ENCODE measurements around the gene SLC25A1. TPM values are rescaled to one million over a fixed set of nuclear protein-coding genes. Genes with fewer than 3 reads are reported as not detected.

SLC25A1 gene
- total RNA-seq, 1 experiment from 2014 or later = 81.6 TPM

DNA sequence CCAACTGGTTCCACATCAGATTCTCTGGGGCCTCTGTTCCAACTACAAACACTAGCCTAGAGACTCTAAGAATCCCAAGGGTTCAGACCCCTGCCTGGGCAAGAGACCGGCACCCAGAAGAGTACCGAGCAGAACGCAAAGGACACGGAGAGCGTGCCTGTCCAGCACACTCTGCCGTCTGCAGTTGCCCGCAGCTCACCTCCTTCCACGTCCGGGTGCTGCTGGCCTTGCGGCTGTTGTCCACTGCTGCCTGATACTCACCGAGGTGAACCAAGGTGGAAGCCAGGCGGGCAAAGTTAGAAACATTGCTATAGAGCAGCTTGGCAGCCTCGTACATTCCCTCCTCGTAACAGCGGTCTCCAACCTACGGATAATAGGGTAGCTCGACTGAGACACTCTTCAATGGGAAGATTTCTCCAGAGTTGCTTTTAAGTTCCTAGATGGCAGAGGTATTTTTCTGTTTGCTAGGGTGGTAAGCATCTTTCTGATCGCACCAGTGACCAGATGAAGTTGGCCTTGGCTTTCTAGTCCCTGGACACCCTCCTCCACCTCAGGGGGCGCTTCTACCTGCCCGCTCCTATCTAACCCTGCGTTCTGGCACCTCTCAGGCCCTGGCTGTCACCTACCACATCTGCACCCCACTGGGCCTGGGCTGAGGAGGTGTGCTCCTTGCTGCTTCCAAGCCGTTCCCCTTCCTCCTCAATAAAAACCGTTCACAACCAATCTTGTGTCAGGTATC lies 22.8 kb upstream of the SLC25A1 start:
- POLR2A ChIA-PET (ENCODE audit: unreplicated experiment) = interaction anchor here (0.6 kb wide), 1 partner anchor 23 kb away, joined by 3 read pairs; the partner anchor contains the start of gene SLC25A1
- Histone ChIP-seq H3K9ac (ENCODE audit: low read length) (no peak overlapping the region), H3K4me1 (ENCODE audit: insufficient read depth, low read length) (no peaks in the 10 kb centered on the region), H3K36me3 (ENCODE audit: low read depth, low read length) (no peaks in the 10 kb centered on the region), H3K9me3 (ENCODE audit: low read length) (no peaks in the 10 kb centered on the region), H4K20me1 (ENCODE audit: low read length) (no peaks in the 10 kb centered on the region), H3K79me2 (ENCODE audit: low read length) (no peaks in the 10 kb centered on the region), H3K27ac (ENCODE audit: low read length) (no peak overlapping the region), H3F3A (ENCODE audit: low read length, unreplicated experiment) (no peaks in the 10 kb centered on the region), H3K27me3 (ENCODE audit: low read length) (no peaks in the 10 kb centered on the region), H2AFZ (ENCODE audit: low read length) (no peak overlapping the region), H3K4me3 (ENCODE audit: low read length) (no peak overlapping the region), H3K9me2 (replicated peaks; ENCODE audit: low read length) (no peaks in the 10 kb centered on the region), H3K4me2 (ENCODE audit: low read length) (no peak overlapping the region)
- intact Hi-C loops (cut with micrococcal nuclease) = no loop called here
- TF ChIP-seq EZH2 (IDR thresholded peaks at IDR 0.05; ENCODE audit: low read length, unreplicated experiment) = no peak
- no peak for TF ChIP-seq EZH2phosphoT487 (IDR thresholded peaks at IDR 0.05; ENCODE audit: borderline replicate concordance, low read length)
- TF ChIP-seq, protein P1, sequence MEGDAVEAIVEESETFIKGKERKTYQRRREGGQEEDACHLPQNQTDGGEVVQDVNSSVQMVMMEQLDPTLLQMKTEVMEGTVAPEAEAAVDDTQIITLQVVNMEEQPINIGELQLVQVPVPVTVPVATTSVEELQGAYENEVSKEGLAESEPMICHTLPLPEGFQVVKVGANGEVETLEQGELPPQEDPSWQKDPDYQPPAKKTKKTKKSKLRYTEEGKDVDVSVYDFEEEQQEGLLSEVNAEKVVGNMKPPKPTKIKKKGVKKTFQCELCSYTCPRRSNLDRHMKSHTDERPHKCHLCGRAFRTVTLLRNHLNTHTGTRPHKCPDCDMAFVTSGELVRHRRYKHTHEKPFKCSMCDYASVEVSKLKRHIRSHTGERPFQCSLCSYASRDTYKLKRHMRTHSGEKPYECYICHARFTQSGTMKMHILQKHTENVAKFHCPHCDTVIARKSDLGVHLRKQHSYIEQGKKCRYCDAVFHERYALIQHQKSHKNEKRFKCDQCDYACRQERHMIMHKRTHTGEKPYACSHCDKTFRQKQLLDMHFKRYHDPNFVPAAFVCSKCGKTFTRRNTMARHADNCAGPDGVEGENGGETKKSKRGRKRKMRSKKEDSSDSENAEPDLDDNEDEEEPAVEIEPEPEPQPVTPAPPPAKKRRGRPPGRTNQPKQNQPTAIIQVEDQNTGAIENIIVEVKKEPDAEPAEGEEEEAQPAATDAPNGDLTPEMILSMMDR (conservative IDR thresholded peaks at IDR 0.05; ENCODE audit: low read depth, low read length) = no peak
- BruUV-seq (replicated peaks) = no TSS peak
- DNase-seq (no peak), ATAC-seq (no peak)
- CTCF ChIA-PET = no interaction called here

DNA sequence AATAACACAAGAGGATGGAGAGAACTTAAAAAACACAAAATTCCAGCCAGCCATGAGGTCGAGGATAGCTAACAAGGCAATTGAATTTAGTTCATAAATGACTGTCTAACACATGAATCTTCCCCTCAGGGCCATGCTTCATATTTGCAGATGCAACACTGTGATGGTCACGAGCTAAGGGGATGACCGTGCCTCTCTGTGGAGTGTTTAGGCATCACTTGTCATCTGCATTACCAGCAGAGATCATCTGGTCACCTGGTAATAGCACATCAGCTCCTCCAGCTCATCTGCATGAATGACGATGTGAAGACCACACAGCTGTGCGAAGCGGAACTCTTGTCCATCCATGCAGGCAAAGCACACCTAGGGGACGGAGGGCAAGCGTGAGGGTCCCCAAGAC lies 20.9 kb upstream of the SLC25A1 start:
- H3K4me2 ChIP-seq (ENCODE audit: low read length) = no peak overlapping the region
- ChIA-PET CTCF (no interaction called here), POLR2A (ENCODE audit: unreplicated experiment) (no interaction called here)

More for the DNA sequence above, 20.9 kb upstream of the SLC25A1 start:
- Histone ChIP-seq H3K27ac (ENCODE audit: low read length) (no peak overlapping the region), H4K20me1 (ENCODE audit: low read length) (no peaks in the 10 kb centered on the region), H3K4me1 (ENCODE audit: insufficient read depth, low read length) (no peaks in the 10 kb centered on the region), H3K79me2 (ENCODE audit: low read length) (no peaks in the 10 kb centered on the region), H3K9me3 (ENCODE audit: low read length) (no peaks in the 10 kb centered on the region), H3F3A (ENCODE audit: low read length, unreplicated experiment) (no peaks in the 10 kb centered on the region), H3K9ac (ENCODE audit: low read length) (no peak overlapping the region), H2AFZ (ENCODE audit: low read length) (no peak overlapping the region), H3K36me3 (ENCODE audit: low read depth, low read length) (no peaks in the 10 kb centered on the region), H3K27me3 (ENCODE audit: low read length) (no peaks in the 10 kb centered on the region), H3K9me2 (replicated peaks; ENCODE audit: low read length) (no peaks in the 10 kb centered on the region), H3K4me3 (ENCODE audit: low read length) (no peak overlapping the region)
- TF ChIP-seq EZH2 (IDR thresholded peaks at IDR 0.05; ENCODE audit: low read length, unreplicated experiment) (no peak), EZH2phosphoT487 (IDR thresholded peaks at IDR 0.05; ENCODE audit: borderline replicate concordance, low read length) (no peak)
- TF ChIP-seq, protein P1 (conservative IDR thresholded peaks at IDR 0.05; ENCODE audit: low read depth, low read length) = no peak
- ATAC-seq = no peak
- no peak for DNase-seq
- no TSS peak for BruUV-seq (replicated peaks)
- intact Hi-C loops (cut with micrococcal nuclease) = no loop called here
